GM10266 (cell line): ENCODE data around the gene DIAPH2.

Experiments used
- DNase-seq: peaks from one replicate; pipeline ENCODE4 v3.0.0; 2012; ENCODE audit errors: extremely low spot score
- CTCF ChIP-seq: IDR thresholded peaks from 2 replicates; pipeline ENCODE4 v1.5.1; 2012; ENCODE audit warnings: mild to moderate bottlenecking, low read depth; ENCODE audit not compliant: control insufficient read depth, insufficient read depth; ENCODE audit errors: missing control alignments

The DIAPH2 gene

GRCh38 chrX:97619499-97619898 is 934.9 kb downstream of the DIAPH2 start:
- TF ChIP-seq CTCF: no peak
- no peak for DNase-seq

- no peak for DNase-seq
- no peak for TF ChIP-seq CTCF
Observed at GRCh38 chrX:97622111-97622510, 937.5 kb downstream of the DIAPH2 start.

- TF ChIP-seq CTCF: no peak
- no peak for DNase-seq
Observed at GRCh38 chrX:97628326-97628725, 943.7 kb downstream of the DIAPH2 start.

- no peak for TF ChIP-seq CTCF
- no peak for DNase-seq
Observed at GRCh38 chrX:97628807-97629596, 944.4 kb downstream of the DIAPH2 start.

- TF ChIP-seq CTCF: no peak
- no peak for DNase-seq
Observed at GRCh38 chrX:97629597-97629985, 944.9 kb downstream of the DIAPH2 start.

- no peak for DNase-seq
- no peak for TF ChIP-seq CTCF
Observed at GRCh38 chrX:97633798-97634197, 949.2 kb downstream of the DIAPH2 start.

GRCh38 chrX:97636473-97637140 is 952.0 kb downstream of the DIAPH2 start:
- TF ChIP-seq CTCF: no peak
- no peak for DNase-seq
